GM21576 (cell line): ENCODE data around the gene PRMT2.

Experiments used
- ATAC-seq: cut with Tn5 transposase; IDR thresholded peaks from one replicate; pipeline ENCODE4 v1.9.1; 2021; ENCODE audit warnings: mild to moderate bottlenecking, moderate library complexity; ENCODE audit not compliant: unreplicated experiment

The PRMT2 gene

DNA sequence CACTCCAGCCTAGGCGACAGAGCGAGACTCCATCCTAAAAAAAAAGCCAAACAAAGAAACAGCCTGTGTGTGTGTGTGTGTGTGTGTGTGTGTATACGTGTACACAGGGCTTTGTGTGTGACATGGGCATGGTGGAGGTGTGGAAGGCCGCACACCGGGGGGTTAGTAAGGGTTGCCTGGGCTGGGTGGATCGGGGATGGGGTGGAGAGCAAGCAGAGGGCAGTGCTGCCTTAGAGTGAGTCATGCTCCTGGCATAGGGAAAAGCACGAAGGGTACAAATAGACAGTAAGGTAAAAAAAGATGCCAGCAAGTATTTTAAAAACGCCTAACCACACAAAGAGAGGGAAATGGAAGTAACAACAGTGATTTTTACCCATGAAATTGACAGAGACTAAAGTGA, 6.2 kb downstream of the PRMT2 start:
- no peak for ATAC-seq

- ATAC-seq: no peak
Measured at GRCh38 chr21:46643379-46644177, 8.1 kb downstream of the PRMT2 start.

DNA sequence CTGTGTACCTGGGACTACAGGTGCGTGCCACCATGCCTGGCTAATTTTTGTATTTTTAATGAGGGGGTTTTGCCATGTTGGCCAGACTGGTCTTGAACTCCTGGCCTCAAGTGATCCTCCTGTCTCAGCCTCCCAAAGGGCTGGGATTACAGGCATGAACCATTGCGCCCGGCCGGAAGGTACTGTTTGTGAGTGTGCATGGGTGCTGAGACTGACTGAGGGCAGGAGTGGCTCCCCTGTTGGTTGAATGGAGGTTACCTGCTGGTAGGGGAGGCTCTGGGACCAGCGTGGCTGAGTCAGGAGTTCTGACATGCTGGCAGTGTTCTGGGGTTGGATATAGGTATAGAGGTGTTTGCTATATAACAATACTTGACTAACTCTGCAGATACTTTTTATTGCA, 10.4 kb downstream of the PRMT2 start:
- ATAC-seq: no peak

GRCh38 chr21:46646541-46647154, 11.2 kb downstream of the PRMT2 start:
- no peak for ATAC-seq

GRCh38 chr21:46648539-46648938, 13.1 kb downstream of the PRMT2 start:
- ATAC-seq: no peak

DNA sequence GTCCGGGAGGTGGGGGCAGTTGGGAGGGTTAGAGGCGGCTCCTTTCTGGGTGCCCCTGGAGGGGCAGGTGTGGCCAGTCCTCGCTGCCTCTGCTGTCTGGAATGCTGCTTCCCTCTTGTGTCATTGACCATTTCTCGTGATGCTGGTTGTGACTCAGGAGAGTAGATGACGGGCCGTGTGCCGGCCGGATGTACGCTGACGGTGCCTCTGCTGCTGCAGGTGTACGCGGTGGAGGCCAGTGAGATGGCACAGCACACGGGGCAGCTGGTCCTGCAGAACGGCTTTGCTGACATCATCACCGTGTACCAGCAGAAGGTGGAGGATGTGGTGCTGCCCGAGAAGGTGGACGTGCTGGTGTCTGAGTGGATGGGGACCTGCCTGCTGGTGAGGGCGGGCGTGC, 13.9 kb downstream of the PRMT2 start:
- no peak for ATAC-seq

DNA sequence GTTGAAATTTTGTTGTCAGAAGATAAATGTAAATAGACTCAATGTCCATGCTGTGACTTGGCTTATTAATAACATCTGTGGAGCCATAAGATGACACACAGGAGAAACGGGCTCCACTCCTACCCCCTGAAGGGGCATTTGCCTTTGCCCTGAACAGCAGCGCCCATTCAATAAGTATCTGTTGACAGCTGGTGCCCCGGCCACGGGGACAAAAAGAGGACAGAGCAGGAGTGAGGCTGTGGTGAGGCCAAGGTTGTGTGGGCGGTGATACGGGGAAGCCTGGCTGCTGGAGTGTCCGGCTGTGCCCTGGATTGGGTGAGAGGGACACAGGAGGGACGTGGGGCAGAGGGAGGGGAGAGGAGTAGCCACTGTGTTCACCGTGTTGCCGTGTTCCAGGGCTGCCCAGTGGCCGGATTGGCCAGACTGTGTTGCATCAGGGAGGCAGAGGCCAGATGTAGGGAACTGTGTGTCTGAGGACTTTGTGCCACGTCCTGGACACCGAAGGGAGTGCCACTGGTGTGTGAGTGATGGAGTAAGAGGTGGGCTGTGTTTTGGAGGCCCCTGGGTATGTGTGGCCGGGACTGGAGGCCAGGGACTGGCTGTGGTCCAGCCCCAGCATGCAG, 15.1 kb downstream of the PRMT2 start:
- no peak for ATAC-seq

DNA sequence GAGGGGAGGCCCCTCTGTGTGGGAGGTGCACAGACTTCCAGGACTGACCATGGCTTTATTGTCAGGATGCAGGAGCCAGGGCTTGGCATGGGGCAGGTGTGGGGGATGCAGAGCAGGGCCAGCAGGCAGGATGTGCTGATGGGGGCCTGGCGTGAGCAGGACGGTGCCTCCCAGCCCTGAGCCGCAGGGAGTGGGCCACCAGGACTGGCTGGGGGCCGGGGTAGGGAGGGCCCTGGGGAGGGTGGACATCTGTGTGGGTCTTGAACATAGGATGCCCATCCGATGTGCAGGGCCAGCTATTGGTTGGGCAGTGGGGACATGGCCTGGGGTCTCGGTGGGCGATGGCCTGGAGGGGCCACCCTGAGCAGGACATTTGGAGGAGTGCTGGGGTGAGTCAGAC, 15.6 kb downstream of the PRMT2 start:
- ATAC-seq: no peak

- ATAC-seq: no peak
Measured at GRCh38 chr21:46655230-46655629, 19.8 kb downstream of the PRMT2 start.

DNA sequence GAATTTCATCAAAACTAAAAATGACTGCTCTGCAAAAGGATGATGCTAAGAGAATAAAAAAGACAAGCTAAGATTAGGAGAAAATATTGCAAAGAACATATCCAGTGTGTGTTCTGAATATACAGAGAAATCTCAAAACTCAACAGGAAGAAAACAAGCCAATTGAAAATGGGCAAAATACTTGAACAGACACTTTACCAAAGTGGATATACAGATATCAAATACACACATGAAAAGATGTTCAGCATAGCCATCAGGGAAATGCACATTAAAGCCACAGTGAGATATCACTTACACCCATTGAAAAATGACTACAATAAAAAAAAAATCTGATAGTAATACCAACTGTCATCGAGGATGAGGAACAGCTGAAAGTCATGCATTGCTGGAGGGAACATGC, 21.3 kb downstream of the PRMT2 start:
- no peak for ATAC-seq

DNA sequence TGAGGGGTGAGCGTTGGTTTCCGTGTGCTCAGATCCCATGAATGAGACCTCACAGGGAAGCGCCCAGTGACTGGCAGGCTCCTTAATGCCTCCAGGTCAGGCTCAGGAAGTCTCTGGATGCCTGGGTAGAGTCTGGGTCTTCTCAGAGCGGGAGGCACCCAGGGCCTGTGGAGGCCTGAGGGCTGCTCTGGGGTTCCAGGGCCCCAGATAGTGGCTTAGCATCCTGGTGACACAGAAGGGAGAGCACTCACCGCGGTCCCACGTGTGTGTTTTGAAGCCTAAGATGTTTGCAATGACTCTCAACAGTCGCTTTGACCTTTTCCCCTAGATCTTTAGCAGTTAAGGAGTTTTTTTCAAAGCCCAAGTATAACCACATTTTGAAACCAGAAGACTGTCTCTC, 25.0 kb downstream of the PRMT2 start:
- ATAC-seq: no peak

DNA sequence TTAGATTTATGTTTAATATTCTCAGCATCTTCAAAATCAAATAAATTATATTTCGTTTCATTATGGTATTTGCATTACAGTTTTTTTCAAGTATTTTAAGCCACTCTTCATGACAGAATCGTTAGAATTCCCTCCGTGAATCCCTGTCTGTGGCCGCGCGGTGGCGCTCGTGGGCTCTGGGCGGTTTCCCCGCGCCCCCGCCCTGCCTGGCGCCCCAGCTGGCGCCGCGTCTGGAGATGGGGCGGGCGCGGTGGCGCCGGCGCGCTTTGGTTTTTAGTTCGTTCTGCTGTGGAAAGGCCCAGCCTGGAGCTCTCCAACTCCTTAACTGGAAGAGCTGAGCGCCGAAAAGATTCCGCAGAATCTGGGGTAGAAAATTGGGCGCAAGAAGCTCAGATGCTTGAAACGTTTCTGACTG, 25.7 kb downstream of the PRMT2 start:
- no peak for ATAC-seq

DNA sequence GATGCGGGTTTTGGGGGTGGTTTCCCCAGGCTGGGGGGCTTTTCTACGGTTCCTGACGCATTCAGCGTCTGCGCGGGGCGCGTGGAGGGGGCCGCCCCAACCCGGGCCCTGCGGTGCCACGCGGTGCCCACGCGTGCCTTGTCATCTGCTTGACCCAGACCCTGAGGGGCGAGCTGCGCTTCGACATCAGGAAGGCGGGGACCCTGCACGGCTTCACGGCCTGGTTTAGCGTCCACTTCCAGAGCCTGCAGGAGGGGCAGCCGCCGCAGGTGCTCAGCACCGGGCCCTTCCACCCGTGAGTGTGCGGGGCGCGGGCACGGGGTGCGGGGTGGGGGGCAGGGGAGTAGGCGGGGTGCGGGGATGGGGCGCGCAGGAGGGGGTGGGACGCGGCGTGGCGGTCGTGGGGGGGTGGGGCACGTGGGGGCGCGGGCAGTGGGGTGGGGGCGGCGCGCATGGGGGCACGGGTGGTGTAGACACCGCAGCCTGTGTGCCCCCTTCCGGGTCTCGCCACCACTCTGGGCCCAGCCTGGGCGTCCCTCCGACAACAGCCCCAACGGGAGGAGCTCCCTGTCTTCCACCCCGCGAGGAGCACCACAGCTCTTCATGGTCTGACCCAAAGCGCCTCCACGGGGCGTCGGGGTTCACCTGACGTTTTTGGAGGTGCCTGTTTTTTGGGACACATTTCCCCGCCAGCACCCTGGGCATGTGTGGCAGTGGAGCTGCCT, 26.3 kb downstream of the PRMT2 start:
- ATAC-seq: no peak

GRCh38 chr21:46662367-46662654, 26.8 kb downstream of the PRMT2 start:
- ATAC-seq: no peak

DNA sequence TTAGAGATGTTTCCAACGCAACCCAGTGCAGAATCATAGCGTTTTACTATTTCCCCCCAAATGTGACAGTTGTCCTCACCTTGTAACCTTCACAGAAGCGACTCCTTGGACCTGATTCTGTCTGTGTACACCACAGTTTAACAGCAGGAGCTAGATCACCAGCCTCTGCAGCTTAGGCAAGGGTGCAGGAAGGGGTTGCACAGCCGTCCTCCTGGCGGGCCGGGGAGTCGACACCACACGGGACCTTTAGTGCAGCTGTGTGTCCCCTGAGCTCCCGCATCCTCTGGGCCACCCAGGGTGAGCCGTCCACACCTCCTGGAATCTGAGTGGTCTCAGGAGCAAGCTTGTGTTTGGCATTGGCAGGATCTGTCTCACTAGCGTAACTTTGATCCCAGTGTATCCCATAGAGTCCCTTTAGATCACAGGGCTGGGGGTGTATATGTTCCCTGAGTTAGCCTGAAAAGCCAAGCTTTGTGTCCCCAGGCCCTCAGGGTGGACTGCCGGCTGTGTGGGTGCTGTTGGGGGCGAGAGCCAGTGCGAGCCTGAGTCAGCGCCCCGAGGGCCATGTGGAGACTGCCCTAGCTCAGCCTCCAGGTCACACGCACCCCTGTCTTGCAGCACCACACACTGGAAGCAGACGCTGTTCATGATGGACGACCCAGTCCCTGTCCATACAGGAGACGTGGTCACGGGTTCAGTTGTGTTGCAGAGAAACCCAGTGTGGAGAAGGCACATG, 27.5 kb downstream of the PRMT2 start:
- ATAC-seq: no peak

- ATAC-seq: no peak
Measured at GRCh38 chr21:46663754-46664153, 28.3 kb downstream of the PRMT2 start.

DNA sequence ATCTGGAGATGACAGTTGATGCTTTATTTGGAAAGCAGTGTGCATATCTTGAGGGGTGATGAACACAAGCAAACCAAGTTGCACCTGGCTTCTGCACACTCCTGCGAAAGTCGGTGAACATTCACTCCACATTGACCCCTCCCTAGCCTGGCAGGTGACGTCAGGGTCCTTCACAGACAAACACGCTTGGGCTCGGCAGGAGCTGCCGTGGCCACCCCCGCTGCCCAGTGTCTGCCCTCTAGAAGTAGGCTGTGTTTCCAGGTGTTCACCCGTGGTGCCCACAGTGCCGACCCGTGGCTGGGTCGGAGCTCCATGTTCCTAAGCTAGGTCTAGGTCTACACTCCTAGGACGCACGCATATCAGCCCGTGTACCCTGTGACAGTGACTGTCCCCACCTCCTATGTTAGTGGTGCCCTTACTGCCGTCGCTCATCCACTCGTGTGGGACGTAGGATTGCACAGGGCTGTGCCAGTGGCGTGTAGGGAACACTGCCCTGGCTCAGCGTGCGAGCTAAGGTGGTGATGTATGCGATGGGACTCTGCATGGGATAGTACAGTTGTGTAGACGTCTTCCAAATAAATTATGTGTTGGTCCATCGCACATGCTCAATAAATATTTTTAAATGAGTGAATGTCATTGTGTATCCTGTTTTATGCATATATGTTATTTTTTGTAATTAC, 29.0 kb downstream of the PRMT2 start:
- no peak for ATAC-seq

GRCh38 chr21:46665566-46665965, 30.1 kb downstream of the PRMT2 start:
- ATAC-seq: no peak

DNA sequence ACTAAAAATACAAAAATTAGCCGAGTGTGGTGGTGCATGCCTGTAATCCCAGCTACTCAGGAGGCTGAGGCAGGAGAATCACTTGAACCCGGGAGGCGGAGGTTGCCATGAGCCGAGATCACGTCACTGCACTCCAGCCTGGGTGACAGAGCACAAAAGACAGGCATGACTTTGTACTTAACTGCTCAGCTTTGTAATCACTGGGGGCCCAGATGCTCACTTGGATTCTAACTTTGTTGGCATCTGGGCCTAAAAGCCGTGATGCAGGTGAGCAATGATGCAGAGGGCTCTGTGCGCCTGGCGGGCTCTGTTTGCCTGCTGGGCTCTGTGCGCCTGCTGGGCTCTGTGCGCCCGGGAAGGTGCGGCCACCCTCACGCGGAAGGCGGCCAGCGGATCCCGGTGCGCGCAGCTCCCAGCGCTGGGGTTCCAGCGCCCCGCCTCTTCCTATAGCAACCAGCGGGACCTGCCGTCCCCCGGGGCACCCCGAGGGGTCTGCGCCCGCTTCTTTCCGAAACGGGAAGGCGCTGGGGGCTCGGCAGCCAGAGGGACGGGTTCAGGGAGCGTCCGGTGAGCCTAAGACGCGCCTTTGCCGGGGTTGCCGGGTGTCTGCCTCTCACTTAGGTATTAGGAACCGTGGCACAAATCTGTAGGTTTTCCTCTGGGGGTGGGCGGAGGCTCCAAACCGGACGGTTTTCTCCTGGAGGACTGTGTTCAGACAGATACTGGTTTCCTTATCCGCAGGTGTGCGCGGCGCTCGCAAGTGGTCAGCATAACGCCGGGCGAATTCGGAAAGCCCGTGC, 31.7 kb downstream of the PRMT2 start:
- no peak for ATAC-seq
